Esophagus squamous epithelium (tissue), 5 donors: ENCODE data around the gene RBM20. TPM values are rescaled to one million over a fixed set of nuclear protein-coding genes. Genes with fewer than 3 reads are reported as not detected.
A peak's percentile ranks its signal among the peaks of the same experiment; 100 is the strongest.

ENCODE experiments used
- DNase-seq: peaks from one replicate; lab custom pipeline; 2025; lab: John Stamatoyannopoulos, UW
- H3K27ac ChIP-seq, 4 donors: fragments of 200-600 bp; sonication (generic); one replicate each; pipeline ENCODE4 v1.5.1; 2016 to 2019; ENCODE audit warnings: mild to moderate bottlenecking in 1 of 4
- H3K27me3 ChIP-seq, 4 donors: fragments of 200-600 bp; sonication (generic); 1 replicate in 3 of 4; 2 replicates in 1 of 4; pipeline versions ENCODE4 v1.5.1 to v1.6.0; 2017 to 2021; ENCODE audit warnings: antibody characterized with exemption in 1 of 4
- H3K36me3 ChIP-seq, 3 donors: fragments of 200-600 bp; sonication (generic); one replicate each; pipeline ENCODE4 v1.5.1; 2016 to 2019
- H3K4me1 ChIP-seq, 3 donors: fragments of 200-600 bp; sonication (generic); one replicate each; pipeline ENCODE4 v1.5.1; 2017 to 2019
- H3K4me3 ChIP-seq, 4 donors: fragments of 200-600 bp; sonication (generic); 1 replicate in 3 of 4; 2 replicates in 1 of 4; pipeline ENCODE4 v1.5.1; 2016 to 2019; ENCODE audit warnings: mild to moderate bottlenecking in 2 of 4, moderate library complexity in 1 of 4
- H3K9me3 ChIP-seq, 3 donors: fragments of 200-600 bp; sonication (generic); one replicate each; pipeline ENCODE4 v1.5.1; 2016 to 2019
- CTCF ChIP-seq, 6 experiments: fragments of 450-650 bp in 4 of 6; fragments of 200-600 bp in 2 of 6; sonication (generic) in 2 of 6; IDR thresholded peaks; one replicate each; pipeline ENCODE4 v1.5.1; 2016 to 2019; ENCODE audit warnings: antibody characterized with exemption in 6 of 6, mild to moderate bottlenecking in 4 of 6, moderate library complexity in 4 of 6
- POLR2A ChIP-seq, 4 donors: fragments of 450-650 bp; IDR thresholded peaks; one replicate each; pipeline ENCODE4 v1.6.1; 2017; ENCODE audit warnings: antibody characterized with exemption in 4 of 4, mild to moderate bottlenecking in 4 of 4, moderate library complexity in 3 of 4
- WGBS, 2 donors: methylation state at CpG; one replicate each; pipeline ENCODE4 v1.1.5; 2018; 5-methylcytosine and 5-hydroxymethylcytosine counted together
- intact Hi-C: fragments of 100-400 bp; cut with DNase I; formaldehyde crosslinking; loops from one replicate; pipeline ENCODE4 v1.15.0; 2022
- total RNA-seq, 4 donors: library from RNA; depleted of rRNA; stranded (reverse); fragments of >200 nt; gene quantifications; one replicate each; pipeline ENCODE4 v1.1.0, GENCODE V29; 2016
- donor health status: DM: yes; HTN: yes; CAD: no.

The RBM20 gene
- total RNA-seq, 4 donors from 2014 or later: 2.1 to 10.3 (median 3.7) TPM

DNA sequence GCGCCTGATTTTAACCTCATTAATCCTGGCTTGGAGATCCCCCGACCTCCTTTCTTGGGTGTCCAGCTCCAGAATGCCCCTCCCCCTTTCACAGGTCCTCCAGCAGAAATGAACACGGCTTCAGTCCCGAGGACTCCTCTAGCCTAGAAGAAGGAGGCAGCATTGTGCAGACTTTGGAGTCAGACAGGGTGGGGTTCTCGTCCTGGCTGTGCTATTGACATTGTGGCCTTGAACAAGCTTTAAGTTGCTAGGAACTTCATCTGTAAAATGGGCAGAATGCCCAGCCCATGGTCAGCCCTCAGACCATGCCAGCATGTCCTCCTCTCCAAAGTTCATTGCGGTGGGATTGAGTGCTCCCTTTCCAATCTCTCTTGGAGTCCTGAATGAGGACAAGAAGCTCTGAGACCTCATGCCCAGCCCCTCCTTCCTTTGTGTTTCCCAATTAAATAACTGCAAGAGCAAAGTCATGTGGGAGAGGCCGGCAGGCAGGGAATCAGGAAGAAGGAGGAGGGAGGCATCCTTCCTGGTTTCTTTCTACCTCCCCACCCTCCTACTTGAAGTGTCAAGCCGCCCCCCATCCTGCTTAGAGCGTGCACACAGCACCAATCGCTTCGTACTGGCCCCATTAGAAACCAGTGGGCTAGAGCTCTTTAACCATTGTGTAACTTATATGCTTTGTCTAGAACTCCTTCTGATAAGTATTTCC is 86.4 kb downstream of the RBM20 start:
- TF ChIP-seq POLR2A (IDR thresholded peaks at IDR 0.05): no peak
- TF ChIP-seq CTCF (IDR thresholded peaks at IDR 0.05): no peak
- Histone ChIP-seq H3K4me3 (no peak overlapping the region), H3K4me1 (peaks cover 0 to 6% (median 0%) of the 10 kb centered on the region in 3 donors), H3K36me3 (no peaks in the 10 kb centered on the region), H3K9me3 (no peaks in the 10 kb centered on the region), H3K27me3 (peaks cover 0 to 23% (median 0%) of the 10 kb centered on the region in 4 donors), H3K27ac (no peak overlapping the region)
- WGBS, 2 donors: 73 to 81% methylated on average over 11 of the region's 11 CpGs
- intact Hi-C loops: no loop called here
- no peak for DNase-seq

- WGBS, 2 donors: 50 to 58% methylated on average over 14 to 16 of the region's 16 CpGs
- no peak for DNase-seq
- H3K9me3 ChIP-seq: no peaks in the 10 kb centered on the region
- intact Hi-C loops: no loop called here
- H3K27ac ChIP-seq: no peak overlapping the region
- no peaks in the 10 kb centered on the region for H3K36me3 ChIP-seq
- H3K4me1 ChIP-seq: peaks cover 0 to 6% (median 0%) of the 10 kb centered on the region in 3 donors
- H3K4me3 ChIP-seq: peak overlapping the region in 3 of 4 donors; percentile 5 to 36 (median 11)
- peaks cover 0 to 27% (median 0%) of the 10 kb centered on the region in 4 donors for H3K27me3 ChIP-seq
- no peak for TF ChIP-seq POLR2A (IDR thresholded peaks at IDR 0.05)
- no peak for TF ChIP-seq CTCF (IDR thresholded peaks at IDR 0.05)
Measured at GRCh38 chr10:110733218-110733952, 89.2 kb downstream of the RBM20 start.

GRCh38 chr10:110735620-110736027 is 91.5 kb downstream of the RBM20 start:
- Histone ChIP-seq H3K36me3 (no peaks in the 10 kb centered on the region), H3K4me1 (peaks cover 0 to 6% (median 0%) of the 10 kb centered on the region in 3 donors), H3K4me3 (no peak overlapping the region), H3K27ac (no peak overlapping the region), H3K9me3 (no peaks in the 10 kb centered on the region), H3K27me3 (peaks cover 0 to 24% (median 0%) of the 10 kb centered on the region in 4 donors)
- TF ChIP-seq CTCF (IDR thresholded peaks at IDR 0.05): no peak
- no peak for TF ChIP-seq POLR2A (IDR thresholded peaks at IDR 0.05)
- WGBS, 2 donors: 90 to 93% methylated on average over 6 of the region's 6 CpGs
- DNase-seq: no peak
- intact Hi-C loops: no loop called here

DNA sequence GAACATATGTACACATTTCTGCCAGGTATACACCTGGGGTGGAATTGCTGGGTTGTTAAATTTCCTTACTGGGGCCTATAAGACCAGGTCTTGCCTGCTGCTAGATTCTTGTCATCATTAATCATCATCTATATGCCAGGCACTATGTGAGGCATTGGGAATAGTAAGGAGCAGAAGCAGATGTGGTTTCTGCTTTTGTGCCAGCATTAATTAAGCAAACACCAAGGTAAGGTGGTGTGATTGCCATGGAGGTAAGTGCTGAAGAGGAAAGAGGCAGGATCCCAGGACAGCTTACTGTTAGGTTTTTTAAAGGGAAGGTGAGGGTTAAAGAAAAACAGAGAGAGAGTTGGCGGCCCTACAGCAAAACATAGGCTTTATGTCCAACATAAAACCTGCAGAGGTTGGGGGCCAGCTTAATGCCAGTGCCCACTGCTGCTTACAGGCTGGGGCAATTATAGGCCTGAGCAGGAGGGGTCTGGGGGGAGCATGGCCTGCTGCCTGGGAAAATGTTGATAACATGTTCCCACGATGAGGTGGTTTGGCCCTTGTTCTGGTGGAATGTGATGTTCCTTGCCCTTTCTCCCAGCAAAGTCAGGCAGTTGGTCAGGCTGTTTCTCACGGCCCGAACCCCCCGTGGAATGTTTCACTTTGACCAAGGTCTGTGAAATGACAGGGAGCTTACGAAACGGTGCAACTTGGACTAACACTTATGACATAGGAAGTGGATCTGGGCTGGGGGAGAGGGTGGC is 93.9 kb downstream of the RBM20 start:
- TF ChIP-seq POLR2A (IDR thresholded peaks at IDR 0.05) (no peak), CTCF (IDR thresholded peaks at IDR 0.05) (no peak)
- DNase-seq: no peak
- Histone ChIP-seq H3K9me3 (no peaks in the 10 kb centered on the region), H3K4me3 (no peak overlapping the region), H3K27me3 (peaks cover 0 to 18% (median 0%) of the 10 kb centered on the region in 4 donors), H3K4me1 (peaks cover 0 to 6% (median 0%) of the 10 kb centered on the region in 3 donors), H3K36me3 (no peaks in the 10 kb centered on the region), H3K27ac (no peak overlapping the region)
- WGBS, 2 donors: 50 to 82% methylated on average over 7 of the region's 7 CpGs
- intact Hi-C loops: no loop called here
